Natural killer cell (primary cell): ENCODE results near the gene USP37. TPM values are rescaled to one million over a fixed set of nuclear protein-coding genes. Genes with fewer than 3 reads are reported as not detected.

ENCODE experiments used
- ATAC-seq, 3 donors: fragments of 150-1000 bp in 2 of 3; fragments of 200-7000 bp in 1 of 3; cut with Tn5 transposase; 1 replicate in 1 of 3; 2 replicates in 2 of 3; pipeline ENCODE4 v1.10.0; 2021; ENCODE audit warnings: mild to moderate bottlenecking in 2 of 3, moderate library complexity in 2 of 3
- DNase-seq, 2 donors: peaks; one replicate each; pipeline versions ENCODE4 v3.0.0 to v3.0.0-alpha.2; 2013 to 2021; ENCODE audit warnings: mixed read lengths in 1 of 2
- H3K27ac ChIP-seq: one replicate; pipeline ENCODE4 v1.5.1; 2013; ENCODE audit warnings: mild to moderate bottlenecking, low read length
- H3K27me3 ChIP-seq: one replicate; pipeline ENCODE4 v1.6.1; 2013; ENCODE audit warnings: low read length; ENCODE audit not compliant: control insufficient read depth, insufficient read depth
- H3K36me3 ChIP-seq: one replicate; pipeline ENCODE4 v1.6.1; 2013; ENCODE audit warnings: low read length; ENCODE audit not compliant: control insufficient read depth, insufficient read depth
- H3K4me1 ChIP-seq: one replicate; pipeline ENCODE4 v1.6.1; 2013; ENCODE audit warnings: low read length; ENCODE audit not compliant: control insufficient read depth, insufficient read depth
- H3K4me3 ChIP-seq: one replicate; pipeline ENCODE4 v1.5.1; 2013; ENCODE audit warnings: low read length
- H3K9me3 ChIP-seq: one replicate; pipeline ENCODE4 v1.6.1; 2013; ENCODE audit warnings: low read length; ENCODE audit not compliant: control insufficient read depth, insufficient read depth
- H3K27ac Mint-ChIP-seq, 2 donors: one replicate each; pipeline ENCODE4 v1.8.0; 2022; ENCODE audit warnings: mild to moderate bottlenecking in 2 of 2, mixed read lengths in 2 of 2, moderate library complexity in 1 of 2
- H3K27me3 Mint-ChIP-seq, 2 donors: one replicate each; pipeline ENCODE4 v1.8.0; 2022; ENCODE audit warnings: low read depth in 2 of 2, mixed read lengths in 2 of 2
- H3K36me3 Mint-ChIP-seq: one replicate; pipeline ENCODE4 v1.8.0; 2022; ENCODE audit warnings: mixed read lengths
- H3K4me1 Mint-ChIP-seq, 2 donors: one replicate each; pipeline ENCODE4 v1.8.0; 2022; ENCODE audit warnings: mixed read lengths in 2 of 2
- H3K4me3 Mint-ChIP-seq: one replicate; pipeline ENCODE4 v1.8.0; 2022; ENCODE audit warnings: mild to moderate bottlenecking, moderate library complexity, mixed read lengths
- H3K9me3 Mint-ChIP-seq, 2 donors: one replicate each; pipeline ENCODE4 v1.8.0; 2022; ENCODE audit warnings: mixed read lengths in 2 of 2
- CTCF ChIP-seq: fragments of 200-600 bp; IDR thresholded peaks from one replicate; pipeline ENCODE4 v1.8.0; 2022; ENCODE audit warnings: antibody characterized with exemption
- WGBS: methylation state at CpG from one replicate; pipeline ENCODE4 v1.1.7; 2013; ENCODE audit warnings: missing lambda C conversion rate; ENCODE audit not compliant: insufficient coverage; 5-methylcytosine and 5-hydroxymethylcytosine counted together
- intact Hi-C: fragments of 100-400 bp; cut with micrococcal nuclease; formaldehyde crosslinking; loops from one replicate; pipeline ENCODE4 v1.14.2; 2022
- total RNA-seq, 4 donors: library from RNA; stranded (reverse); fragments of 120-200 nt in 1 of 4; gene quantifications; one replicate each; pipeline versions ENCODE4 v1.2.3 to v1.2.4, GENCODE V29; 2013 to 2022

The USP37 gene
- total RNA-seq, 3 donors from 2014 or later (not counting 1 experiment from before 2014, with no cell fraction given), result 18.3 to 26.2 (median 21.6) TPM

GRCh38 chr2:218406949-218407618 is 161.1 kb downstream of the USP37 start:
- DNase-seq, result peak; percentile 61 to 89
- H3K4me1 Mint-ChIP-seq, result peaks cover 44 to 63% of the 10 kb centered on the region in 2 donors
- no peaks in the 10 kb centered on the region for H3K27me3 Mint-ChIP-seq
- H3K27ac ChIP-seq, result peak overlapping the region; percentile 65
- intact Hi-C loops, result loop anchor here (1.0 to 2.0 kb wide), 3 partner anchors 11 to 242 kb away; no protein-coding TSS in a partner anchor
- no peak for TF ChIP-seq CTCF
- peak overlapping the region; percentile 91 for H3K4me3 Mint-ChIP-seq
- peaks cover 32% of the 10 kb centered on the region for H3K36me3 ChIP-seq
- ATAC-seq, result peak; percentile 18 to 23 (median 22)
- 6% methylated on average over 13 of the region's 13 CpGs for WGBS
- no peaks in the 10 kb centered on the region for H3K27me3 ChIP-seq
- H3K9me3 Mint-ChIP-seq, result no peaks in the 10 kb centered on the region
- H3K27ac Mint-ChIP-seq, result peak overlapping the region; percentile 95 to 96
- H3K4me1 ChIP-seq, result peaks cover 59% of the 10 kb centered on the region
- no peaks in the 10 kb centered on the region for H3K36me3 Mint-ChIP-seq
- H3K4me3 ChIP-seq, result peak overlapping the region; percentile 24
- H3K9me3 ChIP-seq, result no peaks in the 10 kb centered on the region

GRCh38 chr2:218406209-218406948 is 161.8 kb downstream of the USP37 start:
- peaks cover 39% of the 10 kb centered on the region for H3K36me3 ChIP-seq
- DNase-seq, result peak; percentile 86 to 94
- peak overlapping the region; percentile 95 to 96 for H3K27ac Mint-ChIP-seq
- no peaks in the 10 kb centered on the region for H3K27me3 Mint-ChIP-seq
- peak; percentile 72 to 89 (median 86) for ATAC-seq
- intact Hi-C loops, result loop anchor here (1.0 to 2.0 kb wide), 2 partner anchors 10 to 242 kb away; no protein-coding TSS in a partner anchor
- peak; percentile 61 for TF ChIP-seq CTCF
- H3K27me3 ChIP-seq, result no peaks in the 10 kb centered on the region
- no peaks in the 10 kb centered on the region for H3K9me3 Mint-ChIP-seq
- peaks cover 66% of the 10 kb centered on the region for H3K4me1 ChIP-seq
- peaks cover 48 to 70% of the 10 kb centered on the region in 2 donors for H3K4me1 Mint-ChIP-seq
- peak overlapping the region; percentile 25 for H3K4me3 ChIP-seq
- H3K36me3 Mint-ChIP-seq, result no peaks in the 10 kb centered on the region
- H3K4me3 Mint-ChIP-seq, result peak overlapping the region; percentile 91
- under 1% methylated on average over 55 of the region's 56 CpGs for WGBS
- H3K9me3 ChIP-seq, result no peaks in the 10 kb centered on the region
- H3K27ac ChIP-seq, result peak overlapping the region; percentile 71

GRCh38 chr2:218405746-218406208 is 162.4 kb downstream of the USP37 start:
- H3K4me1 Mint-ChIP-seq, result peaks cover 49 to 75% of the 10 kb centered on the region in 2 donors
- no peaks in the 10 kb centered on the region for H3K27me3 ChIP-seq
- TF ChIP-seq CTCF, result no peak
- intact Hi-C loops, result loop anchor here (1.0 to 2.0 kb wide), 2 partner anchors 9 to 243 kb away; no protein-coding TSS in a partner anchor
- H3K36me3 ChIP-seq, result peaks cover 42% of the 10 kb centered on the region
- peaks cover 72% of the 10 kb centered on the region for H3K4me1 ChIP-seq
- WGBS, result 4% methylated on average over 13 of the region's 15 CpGs
- H3K27me3 Mint-ChIP-seq, result no peaks in the 10 kb centered on the region
- no peaks in the 10 kb centered on the region for H3K9me3 ChIP-seq
- peak overlapping the region; percentile 71 for H3K27ac ChIP-seq
- H3K27ac Mint-ChIP-seq, result peak overlapping the region; percentile 95 to 96
- peak overlapping the region; percentile 25 for H3K4me3 ChIP-seq
- peak in 2 of 3 donors; percentile 0 to 3 for ATAC-seq
- H3K9me3 Mint-ChIP-seq, result no peaks in the 10 kb centered on the region
- peak overlapping the region; percentile 82 for H3K4me3 Mint-ChIP-seq
- H3K36me3 Mint-ChIP-seq, result no peaks in the 10 kb centered on the region
- DNase-seq, result peak in 1 of 2 donors; percentile 29
